Type B pancreatic cell (in vitro differentiated cells): ENCODE measurements around the gene PRC1. TPM values are rescaled to one million over a fixed set of nuclear protein-coding genes. Genes with fewer than 3 reads are reported as not detected.
"Not testable (repeated sequence)": the region's sequence is repeated elsewhere in the genome, so short reads cannot be mapped to it uniquely, and the experiment has no call there.

Experiments
- DNase-seq: peaks from one replicate; pipeline ENCODE4 v3.0.0; 2021; ENCODE audit warnings: mixed read lengths; ENCODE audit not compliant: unreplicated experiment; ENCODE audit errors: extremely low spot score
- H3K27ac Mint-ChIP-seq: 2 replicates; pipeline ENCODE4 v1.8.0; 2021; ENCODE audit warnings: mild to moderate bottlenecking, mixed read lengths
- H3K27me3 Mint-ChIP-seq: 2 replicates; pipeline ENCODE4 v1.8.0; 2021; ENCODE audit warnings: mixed read lengths
- H3K36me3 Mint-ChIP-seq: 2 replicates; pipeline ENCODE4 v1.8.0; 2021; ENCODE audit warnings: mixed read lengths
- H3K4me1 Mint-ChIP-seq: one replicate; pipeline ENCODE4 v1.8.0; 2021; ENCODE audit warnings: mixed read lengths; ENCODE audit not compliant: unreplicated experiment
- H3K4me3 Mint-ChIP-seq: 2 replicates; pipeline ENCODE4 v1.8.0; 2021; ENCODE audit warnings: mild to moderate bottlenecking, mixed read lengths
- H3K9me3 Mint-ChIP-seq: 2 replicates; pipeline ENCODE4 v1.8.0; 2021; ENCODE audit warnings: mixed read lengths
- total RNA-seq: library from RNA; stranded (reverse); gene quantifications from 2 replicates; pipeline ENCODE4 v1.2.1, GENCODE V29; 2021; ENCODE audit warnings: low replicate concordance
- TF ChIP-seq, protein P1 (sequence below): fragments of 200-600 bp; sonication (generic); conservative IDR thresholded peaks from 2 replicates; pipeline ENCODE4 v1.5.0; 2021; ENCODE audit warnings: antibody characterized with exemption, mild to moderate bottlenecking

PRC1 gene
- total RNA-seq, 1 donor from 2014 or later = 101 TPM

DNA sequence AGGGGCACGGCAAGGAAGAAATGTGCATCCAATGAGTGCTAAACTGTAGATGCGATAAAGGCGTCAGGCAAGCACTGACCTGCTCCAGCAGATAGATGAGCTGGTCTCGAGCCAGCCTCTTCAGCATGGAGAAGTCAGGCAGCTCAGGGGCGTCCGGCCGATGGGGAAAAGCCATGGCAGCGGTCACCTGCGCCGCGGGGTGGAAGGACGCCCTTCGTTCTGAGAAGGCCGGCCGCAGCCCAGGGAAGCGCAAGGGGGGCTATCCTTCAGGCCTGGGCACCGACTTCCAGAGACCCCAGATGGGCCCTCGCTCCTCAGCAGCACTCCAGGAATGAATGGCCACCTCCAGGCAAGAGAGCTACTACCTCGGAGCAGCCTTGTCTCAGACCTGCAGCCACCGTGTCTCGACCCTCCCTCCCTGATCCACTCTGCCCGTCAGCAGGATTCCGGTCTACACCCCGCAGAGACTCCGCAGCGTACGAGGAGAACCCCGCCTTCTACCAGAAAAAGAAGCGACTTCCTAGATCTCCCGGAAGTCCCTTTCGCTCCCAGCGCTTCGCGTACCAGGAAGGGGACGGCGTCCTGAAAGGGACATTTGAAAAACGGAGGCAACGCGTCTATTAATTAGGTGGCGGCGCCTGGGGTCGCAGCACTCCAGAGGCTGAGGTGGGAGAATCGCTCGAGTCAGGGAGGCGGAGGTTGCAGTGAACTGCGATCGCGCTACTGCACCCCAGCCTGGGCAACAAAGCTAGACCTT lies 27.9 kb upstream of the PRC1 start, which contains the start of gene VPS33B:
Gene VPS33B (minus strand): TSS at position 520 of the 757 bp plus-strand sequence. CDS start 345 bp downstream, at position 175.
- Mint-ChIP-seq H3K9me3 (no peaks in the 10 kb centered on the region), H3K4me3 (peak within 1 kb of the TSS; percentile 98), H3K27ac (peak within 1 kb of the TSS; percentile 95), H3K4me1 (peaks cover 39% of the 10 kb centered on the region), H3K27me3 (no peaks in the 10 kb centered on the region), H3K36me3 (peaks cover 12% of the 10 kb centered on the region)
- DNase-seq = peak; percentile 80
- TF ChIP-seq, protein P1, sequence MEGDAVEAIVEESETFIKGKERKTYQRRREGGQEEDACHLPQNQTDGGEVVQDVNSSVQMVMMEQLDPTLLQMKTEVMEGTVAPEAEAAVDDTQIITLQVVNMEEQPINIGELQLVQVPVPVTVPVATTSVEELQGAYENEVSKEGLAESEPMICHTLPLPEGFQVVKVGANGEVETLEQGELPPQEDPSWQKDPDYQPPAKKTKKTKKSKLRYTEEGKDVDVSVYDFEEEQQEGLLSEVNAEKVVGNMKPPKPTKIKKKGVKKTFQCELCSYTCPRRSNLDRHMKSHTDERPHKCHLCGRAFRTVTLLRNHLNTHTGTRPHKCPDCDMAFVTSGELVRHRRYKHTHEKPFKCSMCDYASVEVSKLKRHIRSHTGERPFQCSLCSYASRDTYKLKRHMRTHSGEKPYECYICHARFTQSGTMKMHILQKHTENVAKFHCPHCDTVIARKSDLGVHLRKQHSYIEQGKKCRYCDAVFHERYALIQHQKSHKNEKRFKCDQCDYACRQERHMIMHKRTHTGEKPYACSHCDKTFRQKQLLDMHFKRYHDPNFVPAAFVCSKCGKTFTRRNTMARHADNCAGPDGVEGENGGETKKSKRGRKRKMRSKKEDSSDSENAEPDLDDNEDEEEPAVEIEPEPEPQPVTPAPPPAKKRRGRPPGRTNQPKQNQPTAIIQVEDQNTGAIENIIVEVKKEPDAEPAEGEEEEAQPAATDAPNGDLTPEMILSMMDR = no peak

DNA sequence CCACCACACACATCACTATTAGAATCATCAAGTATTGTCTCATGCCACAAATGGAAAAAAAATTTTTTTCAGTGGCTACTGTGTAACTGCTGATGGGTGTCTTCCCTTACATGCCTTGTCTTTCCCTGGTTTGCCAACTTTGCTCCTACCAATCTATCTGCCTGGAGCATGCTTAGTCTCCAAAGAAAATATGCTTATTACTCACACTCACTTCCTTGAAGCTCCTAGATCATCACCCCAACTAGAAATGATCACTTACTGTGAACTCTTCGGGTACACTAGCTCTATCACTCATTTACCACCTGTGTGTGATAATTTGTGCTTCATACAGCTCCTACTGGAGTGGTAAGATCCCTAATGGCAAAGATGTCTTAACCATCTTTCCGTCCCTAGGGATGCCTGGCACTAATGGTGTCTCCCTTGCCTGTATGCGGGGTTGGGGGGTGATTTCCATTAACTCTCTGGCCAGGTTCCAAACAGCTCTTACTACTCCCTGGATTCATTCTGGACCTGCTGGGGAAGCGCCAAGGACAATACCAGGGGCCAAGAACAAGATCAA lies 27.3 kb upstream of the PRC1 start:
- H3K4me3 Mint-ChIP-seq = peak overlapping the region; percentile 98
- peaks cover 39% of the 10 kb centered on the region for H3K4me1 Mint-ChIP-seq
- TF ChIP-seq, protein P1 = no peak
- no peaks in the 10 kb centered on the region for H3K27me3 Mint-ChIP-seq
- no peaks in the 10 kb centered on the region for H3K9me3 Mint-ChIP-seq
- DNase-seq = no peak
- H3K36me3 Mint-ChIP-seq = peaks cover 12% of the 10 kb centered on the region
- peak overlapping the region; percentile 95 for H3K27ac Mint-ChIP-seq

DNA sequence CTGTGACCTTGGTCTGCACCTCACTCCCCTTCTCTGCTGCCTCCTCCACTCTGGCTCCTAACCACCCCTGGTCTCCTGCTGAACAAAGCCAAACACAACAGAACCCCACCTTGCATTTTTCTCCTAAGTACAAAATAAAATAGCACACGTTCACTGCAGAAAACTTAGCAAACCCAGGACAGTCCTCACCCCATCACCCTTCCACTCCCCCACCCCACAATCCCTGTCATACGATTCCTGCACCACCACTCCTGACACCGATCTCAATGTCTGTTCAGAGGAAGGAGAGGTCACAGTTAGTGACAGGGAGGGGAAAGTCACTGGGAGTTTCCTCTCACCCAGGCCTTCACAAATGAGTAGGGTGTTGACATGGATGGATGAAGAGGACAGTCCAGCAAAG lies 23.8 kb upstream of the PRC1 start:
- peaks cover 19% of the 10 kb centered on the region for H3K36me3 Mint-ChIP-seq
- peak overlapping the region; percentile 12 for H3K4me3 Mint-ChIP-seq
- peak overlapping the region; percentile 32 for H3K27ac Mint-ChIP-seq
- no peaks in the 10 kb centered on the region for H3K9me3 Mint-ChIP-seq
- TF ChIP-seq, protein P1 = no peak
- peaks cover 44% of the 10 kb centered on the region for H3K4me1 Mint-ChIP-seq
- DNase-seq = no peak
- H3K27me3 Mint-ChIP-seq = no peaks in the 10 kb centered on the region

DNA sequence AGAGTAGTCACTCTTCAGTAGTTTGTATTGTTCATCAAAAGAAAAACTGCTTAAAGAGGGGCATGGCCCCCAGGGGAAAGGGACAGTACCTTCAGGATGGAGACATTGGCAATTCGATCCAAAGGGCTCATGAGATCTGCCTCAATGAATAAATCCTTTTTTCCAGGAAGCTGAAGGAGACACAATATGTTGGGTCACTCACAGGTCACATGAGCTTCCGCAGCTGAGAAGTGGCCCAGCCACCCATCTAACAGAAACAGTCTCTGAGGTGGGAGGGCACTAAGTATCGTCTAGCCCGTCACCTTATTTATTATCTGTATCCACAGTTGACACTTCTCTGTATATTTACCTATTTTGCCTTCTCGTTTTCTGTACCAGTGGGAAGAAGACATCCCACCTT lies 23.4 kb upstream of the PRC1 start:
- peak overlapping the region; percentile 12 for H3K4me3 Mint-ChIP-seq
- TF ChIP-seq, protein P1 = no peak

DNA sequence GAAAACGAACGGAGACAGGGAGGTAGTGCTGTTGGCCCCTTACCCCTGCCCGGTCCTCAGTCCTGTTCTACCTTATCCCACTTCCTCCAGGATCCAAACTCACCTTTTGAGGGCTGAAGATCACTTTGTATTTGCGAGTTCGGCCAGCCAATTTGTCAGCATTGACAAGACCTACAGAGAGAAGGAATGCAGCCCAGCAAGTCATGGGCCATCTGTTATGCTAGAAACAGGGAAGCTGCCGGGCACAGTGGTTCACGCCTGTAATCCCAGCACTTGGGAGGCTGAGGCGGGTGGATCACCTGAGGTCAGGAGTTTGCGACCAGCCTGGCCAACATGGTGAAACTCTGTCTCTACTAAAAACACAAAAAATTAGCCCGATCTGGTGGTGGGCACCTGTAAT lies 19.4 kb upstream of the PRC1 start:
- DNase-seq, H3K27me3 Mint-ChIP-seq, H3K9me3 Mint-ChIP-seq: not testable (repeated sequence)
- Mint-ChIP-seq H3K27ac (peak overlapping the region; percentile 83), H3K4me1 (peaks cover 18% of the 10 kb centered on the region), H3K36me3 (peaks cover 32% of the 10 kb centered on the region), H3K4me3 (peak overlapping the region; percentile 74)

More for the DNA sequence above, 23.4 kb upstream of the PRC1 start:
- Mint-ChIP-seq H3K27ac (peak overlapping the region; percentile 32), H3K36me3 (peaks cover 21% of the 10 kb centered on the region), H3K9me3 (no peaks in the 10 kb centered on the region), H3K4me1 (peaks cover 42% of the 10 kb centered on the region), H3K27me3 (no peaks in the 10 kb centered on the region)
- DNase-seq = no peak

DNA sequence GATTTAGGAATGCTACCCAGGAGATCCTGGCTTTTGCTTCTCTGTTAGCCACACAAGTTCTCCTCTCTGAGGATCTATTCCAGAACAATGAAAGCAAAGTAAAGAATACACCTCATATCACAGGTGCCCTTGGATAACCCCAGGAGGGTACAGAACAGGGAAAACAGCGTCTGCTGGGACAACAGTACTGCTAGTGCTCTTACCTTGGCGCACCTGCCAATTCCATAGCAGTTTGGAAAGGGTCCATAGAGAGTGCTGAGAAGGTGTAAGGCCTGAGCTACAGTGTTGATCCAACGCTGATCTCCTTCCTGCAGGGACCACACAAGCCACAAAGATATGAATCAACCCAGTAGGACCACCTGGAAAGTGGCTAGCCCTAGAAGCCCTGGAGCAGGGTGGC lies 12.9 kb upstream of the PRC1 start:
- Mint-ChIP-seq H3K4me3 (no peak overlapping the region), H3K27me3 (no peaks in the 10 kb centered on the region), H3K36me3 (peaks cover 26% of the 10 kb centered on the region), H3K9me3 (no peaks in the 10 kb centered on the region), H3K27ac (no peak overlapping the region), H3K4me1 (no peaks in the 10 kb centered on the region)
- TF ChIP-seq, protein P1 = no peak
- DNase-seq = no peak
